ENCODE data around the gene FERMT2.

- TF ChIP-seq TCF7L2 (IDR thresholded peaks at IDR 0.05; ENCODE audit: low read depth, low read length) (no peak), CTCF (IDR thresholded peaks at IDR 0.05) (no peak)
Observed at GRCh38 chr14:52935833-52936232, 15.0 kb downstream of the FERMT2 start.
